GM04504 (cell line): ENCODE results near the gene SLC17A2.

Experiments
- DNase-seq: peaks from one replicate; pipeline ENCODE4 v3.0.0-alpha.2; 2012; ENCODE audit warnings: low read depth

The SLC17A2 gene

DNA sequence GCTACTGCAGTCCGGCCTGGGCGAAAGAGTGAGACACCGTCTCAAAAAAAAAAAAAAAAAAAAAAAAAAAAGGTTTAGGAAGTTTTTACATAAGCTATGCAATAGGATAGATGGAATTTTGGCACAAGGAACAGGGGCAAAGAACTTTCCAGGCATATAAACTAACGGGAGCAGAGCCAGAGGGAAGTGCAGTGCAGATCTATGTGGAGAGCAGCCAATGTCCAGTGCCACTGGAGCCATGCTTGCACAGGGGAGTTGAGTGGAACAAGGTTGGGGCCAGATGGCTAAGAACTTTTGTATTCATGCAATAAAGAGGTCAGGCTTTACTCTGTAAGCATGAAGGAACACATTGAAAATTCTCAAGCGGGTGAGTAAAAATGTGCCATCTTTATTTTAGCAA is 10.8 kb downstream of the SLC17A2 start:
- no peak for DNase-seq

GRCh38 chr6:25918083-25918683 is 12.3 kb downstream of the SLC17A2 start:
- no peak for DNase-seq

DNA sequence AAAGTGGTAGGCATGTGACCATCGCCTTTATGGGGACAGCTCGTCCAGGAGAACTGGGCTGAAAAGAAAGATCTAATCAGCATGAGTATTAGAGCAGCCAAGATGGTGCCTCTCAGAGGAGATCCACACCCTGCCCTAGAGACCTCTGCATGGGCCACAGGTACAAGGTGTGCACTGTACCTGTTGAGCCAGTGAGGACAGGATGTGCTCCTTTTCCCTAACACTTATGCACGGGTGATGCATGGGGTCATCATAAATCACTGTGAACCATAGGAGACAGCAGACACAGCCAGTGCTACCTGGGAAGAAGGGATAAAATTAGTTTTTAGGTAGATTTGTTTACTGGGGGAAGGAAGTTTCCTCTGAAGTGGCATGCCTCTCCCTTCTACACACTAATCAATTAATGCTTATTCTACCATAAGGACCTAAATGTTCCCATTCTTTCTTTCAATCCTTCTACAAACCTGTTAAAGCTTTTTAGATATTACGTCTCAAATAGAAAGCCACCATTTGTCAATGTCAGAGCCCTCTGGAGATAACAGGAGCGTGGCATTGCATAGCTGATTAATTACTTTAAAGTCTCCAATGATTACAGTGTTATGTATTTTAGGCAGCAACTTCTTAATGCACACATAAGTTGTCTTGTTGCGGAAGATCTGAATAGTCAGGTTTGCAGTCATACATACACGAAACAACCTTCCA is 13.6 kb downstream of the SLC17A2 start:
- DNase-seq = no peak

DNA sequence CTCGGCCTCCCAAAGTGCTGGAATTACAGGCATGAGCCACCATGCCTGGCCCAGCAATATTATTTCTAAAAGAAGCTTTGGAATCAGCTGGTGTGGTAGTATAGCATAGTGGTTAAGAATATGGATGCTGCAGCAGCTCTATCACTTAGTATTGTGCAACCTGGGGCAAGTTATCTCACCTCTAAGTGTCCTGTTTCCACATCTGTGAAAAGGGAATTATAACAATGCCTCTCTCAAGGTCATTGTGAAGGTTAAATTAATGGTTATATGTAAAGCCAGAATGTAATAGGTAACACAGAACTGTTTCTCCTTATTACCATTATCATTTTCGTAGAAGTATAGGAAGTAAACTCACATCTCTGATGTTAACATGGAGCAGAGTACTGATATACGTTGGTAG is 14.2 kb downstream of the SLC17A2 start:
- no peak for DNase-seq

- DNase-seq = no peak
Observed at GRCh38 chr6:25913741-25914140, 16.8 kb downstream of the SLC17A2 start.

GRCh38 chr6:25911351-25911750 is 19.1 kb downstream of the SLC17A2 start:
- no peak for DNase-seq

GRCh38 chr6:25907475-25908014 is 22.9 kb downstream of the SLC17A2 start:
- DNase-seq = no peak

DNA sequence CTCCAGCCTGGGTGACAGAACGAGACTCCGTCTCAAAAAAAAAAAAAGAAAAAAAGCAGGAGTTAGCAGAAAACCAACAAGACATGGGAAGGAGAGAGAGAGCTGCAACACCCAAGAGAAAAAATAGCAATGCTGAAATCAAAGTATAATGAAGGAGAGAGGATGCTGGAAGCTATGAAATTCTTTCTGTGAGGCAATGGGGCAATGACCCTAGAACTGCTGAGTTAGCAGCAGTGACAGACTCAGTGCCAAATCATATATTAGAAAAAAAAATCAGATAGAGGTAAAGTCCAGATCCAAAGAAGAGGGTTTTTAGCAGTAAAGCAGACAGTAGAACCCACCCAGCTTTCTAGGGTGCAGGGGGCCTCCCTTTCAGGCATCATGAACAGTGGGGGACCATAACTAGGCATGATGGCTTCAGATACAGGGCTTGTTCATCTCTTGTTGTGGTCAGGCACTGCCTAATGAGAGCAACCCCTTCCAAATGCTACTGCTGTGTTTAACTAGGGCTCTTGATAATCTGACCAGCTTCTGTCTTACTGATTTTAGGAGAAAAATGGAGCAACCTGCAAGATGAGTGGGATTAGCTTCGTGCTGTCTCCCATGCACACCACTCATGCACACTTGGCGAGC is 26.9 kb downstream of the SLC17A2 start:
- no peak for DNase-seq

DNA sequence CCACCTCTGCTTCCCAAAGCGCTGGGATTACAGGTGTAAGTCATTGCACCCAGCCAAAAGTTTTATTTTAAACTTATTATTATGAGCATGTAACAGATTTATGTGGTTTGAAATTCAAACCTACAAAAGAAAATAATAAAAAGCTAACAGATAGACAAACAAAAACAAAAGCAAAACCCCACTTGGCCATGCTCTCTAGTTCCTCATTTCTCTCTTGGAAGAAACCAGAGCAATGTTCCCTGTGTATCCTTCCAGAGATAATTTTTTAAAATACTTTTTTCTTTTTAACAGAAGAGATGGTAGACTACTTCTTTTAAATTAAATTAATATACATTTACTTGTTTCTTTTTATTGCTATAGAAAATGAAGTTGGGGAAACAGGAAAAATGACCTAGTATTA is 28.4 kb downstream of the SLC17A2 start:
- no peak for DNase-seq

DNA sequence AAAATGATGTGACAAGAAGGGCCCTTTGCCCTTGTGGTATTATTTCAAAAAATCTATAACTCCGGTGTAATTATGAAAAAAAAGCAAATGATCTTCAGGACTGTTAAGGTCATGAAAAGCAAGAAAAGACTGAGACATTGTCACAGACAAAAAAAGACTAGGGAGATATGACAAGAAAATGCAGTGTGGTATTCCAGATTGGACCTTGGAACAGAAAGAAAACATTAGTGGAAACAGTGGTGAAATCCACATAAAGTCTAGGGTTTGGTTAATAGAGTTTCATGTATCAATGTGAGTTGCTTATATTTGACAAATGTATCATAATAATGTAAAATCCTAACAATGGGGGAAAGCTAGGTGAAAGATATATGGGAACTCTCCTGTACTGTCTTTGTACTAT is 29.6 kb downstream of the SLC17A2 start:
- no peak for DNase-seq

DNA sequence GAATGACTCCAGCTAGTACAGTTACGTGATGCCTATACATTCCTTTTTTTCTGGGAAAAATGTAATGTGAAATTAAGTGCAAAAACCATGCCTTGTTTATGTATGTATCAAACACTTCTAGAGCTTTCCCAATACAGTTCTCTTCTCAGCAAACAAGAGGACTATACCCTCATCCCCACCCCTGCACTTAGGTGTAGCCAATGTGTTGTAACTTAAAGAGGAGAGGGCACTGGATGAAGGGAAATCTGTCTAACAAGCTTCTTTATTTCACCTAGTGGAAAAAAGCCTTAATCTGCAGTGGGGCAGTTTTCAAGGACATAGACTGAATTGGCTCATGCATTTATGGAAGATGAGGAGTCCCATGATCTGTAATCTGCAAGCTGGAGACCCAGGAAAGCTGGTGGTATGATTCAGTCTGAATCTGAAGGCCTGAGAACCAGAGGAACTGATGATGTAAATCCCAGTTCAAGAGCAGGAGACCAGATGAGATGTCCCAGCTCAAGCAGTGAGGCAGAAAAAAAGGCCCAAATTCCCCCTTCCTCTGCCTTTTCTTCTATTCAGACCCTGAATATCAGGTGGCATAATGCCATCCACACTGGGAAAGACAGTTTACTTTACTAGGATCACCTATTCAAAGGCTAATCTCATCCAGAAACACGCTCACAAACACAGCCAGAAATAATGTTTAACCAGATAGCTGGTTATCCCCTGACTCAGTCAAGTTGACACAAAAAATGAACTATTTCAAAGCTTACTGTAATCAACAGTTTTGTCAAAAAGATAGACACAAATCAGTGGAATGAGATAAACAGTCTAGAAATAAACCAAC is 30.7 kb downstream of the SLC17A2 start:
- DNase-seq = no peak

DNA sequence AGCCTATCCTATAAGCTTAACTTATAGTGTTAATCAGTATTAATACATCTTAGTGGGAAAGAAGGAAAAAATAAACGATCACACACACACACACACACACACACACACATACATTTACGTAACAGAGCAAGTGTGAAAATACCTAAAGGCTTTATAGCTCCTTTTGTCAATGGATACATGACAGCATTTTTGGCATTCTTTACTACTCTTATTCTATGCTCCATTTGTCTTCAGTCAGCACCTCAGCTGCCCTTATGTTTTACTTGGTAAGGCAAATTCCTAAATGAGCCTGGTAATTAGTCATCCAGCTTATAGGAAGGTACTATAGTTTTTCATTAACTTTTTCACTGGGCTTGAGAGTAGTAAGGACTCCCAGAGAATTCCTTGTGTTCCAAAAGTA is 31.4 kb downstream of the SLC17A2 start:
- no peak for DNase-seq

- DNase-seq = no peak
Observed at GRCh38 chr6:25898289-25898977, 32.1 kb downstream of the SLC17A2 start.

GRCh38 chr6:25896252-25896651 is 34.2 kb downstream of the SLC17A2 start:
- DNase-seq = no peak

- no peak for DNase-seq
Observed at GRCh38 chr6:25895771-25896170, 34.7 kb downstream of the SLC17A2 start.

- DNase-seq = no peak
Observed at GRCh38 chr6:25893778-25894177, 36.7 kb downstream of the SLC17A2 start.

DNA sequence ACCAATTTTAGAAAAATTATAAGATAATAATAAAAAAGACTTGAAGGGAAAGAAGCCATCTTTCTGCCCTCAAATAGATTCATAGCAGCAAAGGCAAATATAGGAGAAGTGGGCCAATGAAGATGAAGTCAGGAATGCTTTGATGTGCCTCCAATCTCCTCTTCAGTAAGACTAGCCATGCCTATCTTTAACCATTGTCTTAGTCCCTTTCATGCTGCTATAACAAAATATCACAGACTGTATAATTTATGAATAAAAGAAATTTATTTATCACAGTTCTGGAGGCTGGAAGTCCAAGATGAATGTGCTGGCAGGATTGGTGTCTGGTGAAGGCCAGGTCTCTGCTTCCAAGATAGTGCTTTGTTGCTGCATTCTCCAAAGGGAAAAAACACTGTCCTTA is 37.6 kb downstream of the SLC17A2 start:
- no peak for DNase-seq

GRCh38 chr6:25889877-25890853 is 40.3 kb downstream of the SLC17A2 start:
- DNase-seq = peak; percentile 10

DNA sequence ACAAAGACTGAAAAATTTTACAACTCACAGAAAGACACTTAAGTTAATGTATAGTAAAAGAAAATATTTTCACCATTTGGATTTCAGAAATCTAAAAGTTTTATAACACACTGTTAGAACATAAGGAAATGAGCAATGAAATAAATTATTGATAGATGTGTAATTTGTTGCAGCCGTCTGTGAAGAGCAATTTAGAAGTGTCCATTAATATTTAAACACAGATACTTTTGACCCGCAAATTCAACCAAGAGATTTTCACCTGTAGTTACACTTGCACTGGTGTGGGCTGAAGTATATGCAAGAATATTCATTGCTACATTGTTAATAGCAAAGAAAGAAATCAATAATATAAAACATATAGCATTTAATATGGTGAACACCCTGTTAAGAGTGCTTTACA is 41.9 kb downstream of the SLC17A2 start:
- no peak for DNase-seq

- DNase-seq = no peak
Observed at GRCh38 chr6:25886066-25886465, 44.4 kb downstream of the SLC17A2 start.

- peak; percentile 31 for DNase-seq
Observed at GRCh38 chr6:25883991-25884390, 46.5 kb downstream of the SLC17A2 start.
